ENCODE results near the gene ZNF529. TPM values are rescaled to one million over a fixed set of nuclear protein-coding genes. Genes with fewer than 3 reads are reported as not detected.

ZNF529 gene
- total and polyA plus RNA-seq, 2 of the 13 experiments (the other 11 are each of a cell fraction or from before 2014, with no cell fraction given): 9.3 to 10.6 TPM

GRCh38 chr19:36605101-36605876 lies 32.2 kb upstream of the ZNF529 start, which contains the start of gene ZNF382 (continued):
- no peak for TF ChIP-seq TFAP4 (IDR thresholded peaks at IDR 0.05; ENCODE audit: borderline replicate concordance, low read depth)
- peak; percentile 79 for TF ChIP-seq THAP11 (CRISPR knock-in tag; IDR thresholded peaks at IDR 0.05)
- 0 out of 2 replicates have a peak, but pooled peaks have one; percentile 3 for TF ChIP-seq MED13 (CRISPR knock-in tag; IDR thresholded peaks at IDR 0.05)
- TF ChIP-seq ZMYM2 (CRISPR knock-in tag; IDR thresholded peaks at IDR 0.05): no peak
- peak; percentile 71; the same call in 1 of the 2 replicates for TF ChIP-seq CSRNP1 (CRISPR knock-in tag; IDR thresholded peaks at IDR 0.05)
- 0 out of 2 replicates have a peak, but pooled peaks have one; percentile 42 for TF ChIP-seq KMT2A (CRISPR knock-in tag; IDR thresholded peaks at IDR 0.05)
- TF ChIP-seq ZFX (CRISPR knock-in tag; IDR thresholded peaks at IDR 0.05; ENCODE audit: low read depth): peak; percentile 90
- TF ChIP-seq ZFY (CRISPR knock-in tag; IDR thresholded peaks at IDR 0.05): peak; percentile 85
- TF ChIP-seq ZBTB44 (CRISPR knock-in tag; IDR thresholded peaks at IDR 0.05): no peak

All from HepG2 (cell line).